IPS-18c (cell line): ENCODE results near the gene HOXC13.

Source experiments
- H3K4me3 ChIP-seq: 2 replicates; pipeline ENCODE4 v1.7.0; 2013; ENCODE audit warnings: low read depth, mild to moderate bottlenecking, low read length, moderate library complexity; ENCODE audit not compliant: insufficient read depth
- H3K9me3 ChIP-seq: one replicate; pipeline ENCODE4 v1.6.1; 2013; ENCODE audit warnings: mild to moderate bottlenecking, low read length, moderate library complexity; ENCODE audit not compliant: control insufficient read depth, insufficient read depth

The HOXC13 gene

DNA sequence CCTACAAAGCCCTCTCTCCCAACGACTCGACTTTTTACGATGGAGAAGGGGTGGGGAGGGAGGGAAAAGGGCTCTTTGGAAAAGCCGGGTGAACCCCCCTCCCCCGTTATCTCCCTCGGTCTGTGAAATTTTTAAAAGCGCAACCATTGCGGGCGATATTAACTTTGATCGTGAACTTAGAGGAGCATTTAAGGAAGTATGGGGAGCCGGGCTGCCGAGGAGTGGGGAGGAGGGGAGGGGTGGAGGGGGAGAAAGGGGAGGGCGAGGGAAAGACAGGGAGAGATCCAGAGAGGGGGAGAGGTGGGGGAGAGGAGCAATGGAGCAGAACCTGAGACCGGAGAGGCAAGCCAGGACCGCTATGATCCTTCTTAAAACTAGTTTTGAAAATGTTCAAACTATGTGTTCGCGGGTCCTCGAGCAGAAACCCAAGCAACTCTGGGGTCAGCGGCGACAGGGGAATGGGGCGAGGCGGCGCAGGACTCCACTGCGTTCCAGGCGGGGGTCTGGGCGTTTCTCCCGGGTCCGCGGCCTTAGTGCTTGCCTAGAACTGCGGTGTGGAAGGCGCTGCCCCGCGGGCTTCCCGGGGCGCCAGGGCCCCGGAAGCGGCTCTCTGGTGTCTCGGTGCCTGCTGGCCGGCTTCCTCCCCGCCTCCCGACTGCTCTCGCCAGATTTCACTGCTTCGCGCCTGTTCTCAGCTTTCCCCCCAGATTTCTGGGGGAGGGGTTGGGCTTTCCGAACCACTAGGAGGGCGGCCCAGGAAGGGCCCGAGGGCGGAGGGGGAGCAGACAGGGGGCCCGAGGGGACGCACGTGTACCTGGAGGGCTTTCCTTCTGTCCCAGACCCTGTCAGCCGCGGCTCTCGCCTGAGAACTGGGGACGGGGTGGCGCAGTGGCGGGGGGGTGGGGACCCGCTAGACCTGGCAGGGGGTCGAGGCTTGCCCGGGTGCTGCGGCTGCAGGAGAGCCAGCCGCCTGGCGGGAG, 35.7 kb downstream of the HOXC13 start, which contains the start of gene HOTAIR:
HOTAIR (minus strand) TSS at position 871 of the 980 bp plus-strand sequence.
- peaks cover 4% of the 10 kb centered on the region for H3K9me3 ChIP-seq
- no peak within 1 kb of the TSS for H3K4me3 ChIP-seq

DNA sequence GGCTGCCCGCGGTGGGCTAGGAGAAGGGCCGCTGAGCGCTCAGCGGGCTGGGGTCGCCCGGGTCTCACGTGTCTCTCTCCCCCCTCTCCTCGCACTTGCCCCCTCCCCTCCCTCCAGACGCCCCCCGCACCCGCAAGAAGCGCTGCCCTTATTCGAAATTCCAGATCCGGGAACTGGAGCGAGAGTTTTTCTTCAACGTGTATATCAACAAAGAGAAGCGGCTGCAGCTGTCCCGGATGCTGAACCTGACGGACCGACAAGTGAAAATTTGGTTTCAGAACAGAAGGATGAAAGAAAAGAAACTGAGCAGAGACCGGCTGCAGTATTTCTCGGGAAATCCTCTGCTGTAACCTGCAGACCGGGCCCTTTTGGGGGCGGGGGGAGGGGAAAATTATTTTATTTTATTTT, 36.4 kb downstream of the HOXC13 start:
- Histone ChIP-seq H3K4me3 (no peak overlapping the region), H3K9me3 (peaks cover 4% of the 10 kb centered on the region)

DNA sequence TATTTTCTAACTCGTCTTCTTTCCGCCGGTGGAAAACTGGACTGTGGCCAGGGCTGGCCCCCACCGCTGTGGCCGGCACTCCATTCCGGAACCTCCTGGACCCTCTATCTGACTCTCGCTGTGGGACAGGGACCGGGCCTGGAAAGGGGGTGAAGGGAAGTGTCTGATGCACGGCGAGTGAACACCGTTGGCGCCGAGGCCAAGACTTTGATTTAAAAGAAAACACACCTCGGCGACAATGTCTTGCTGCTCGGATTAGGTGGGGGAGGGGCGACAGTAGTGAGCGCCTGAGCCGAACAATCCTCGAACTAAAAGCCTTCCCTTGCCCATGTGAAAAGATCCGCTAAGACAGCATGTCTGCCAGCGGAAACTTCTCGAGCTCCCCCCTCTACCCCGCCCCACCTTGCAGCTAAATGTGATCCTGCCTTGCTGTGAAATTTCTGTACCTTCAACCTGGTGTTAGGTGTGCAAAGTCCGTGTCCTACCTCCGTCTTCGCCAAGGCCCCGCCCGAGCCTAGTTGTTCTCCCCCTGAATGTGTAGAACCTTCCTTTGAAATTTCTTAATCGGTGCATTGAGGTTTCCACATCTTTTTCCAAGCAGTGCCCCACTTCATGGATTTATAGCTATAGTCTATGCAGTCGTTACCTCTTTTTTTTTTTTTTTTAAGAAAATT, 37.0 kb downstream of the HOXC13 start:
- Histone ChIP-seq H3K9me3 (peaks cover 4% of the 10 kb centered on the region), H3K4me3 (no peak overlapping the region)

DNA sequence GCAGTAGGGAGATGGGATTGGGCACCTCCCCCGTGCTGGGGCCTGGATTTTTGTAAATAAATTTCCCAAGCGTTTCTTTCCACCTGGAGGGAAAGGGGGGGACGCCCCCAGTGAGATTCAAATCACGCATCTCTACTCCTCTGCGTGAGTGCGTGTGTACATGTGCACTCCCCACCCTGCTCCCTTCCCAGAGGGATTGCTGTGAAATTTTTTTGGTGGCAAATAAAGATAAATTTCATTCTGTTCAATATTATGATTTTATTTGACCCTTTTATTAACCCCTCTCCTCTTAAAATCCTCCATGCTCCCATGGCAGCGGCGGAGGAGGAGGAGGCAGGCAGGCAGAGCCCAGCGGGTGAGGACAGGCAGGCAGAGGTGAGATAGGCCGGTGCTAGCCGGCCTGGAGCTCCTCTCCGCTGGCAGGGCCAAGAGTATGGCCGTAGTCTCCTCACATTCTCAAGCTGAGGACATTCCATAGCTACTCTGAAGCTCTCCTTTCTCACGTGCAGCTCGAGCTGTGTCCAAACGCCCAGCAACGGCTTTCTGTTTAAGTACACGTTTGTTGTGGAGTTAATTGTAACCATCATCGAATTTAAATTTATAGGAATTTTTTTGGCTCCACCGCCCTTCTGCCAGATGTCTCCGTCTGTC, 37.7 kb downstream of the HOXC13 start:
- Histone ChIP-seq H3K9me3 (peaks cover 4% of the 10 kb centered on the region), H3K4me3 (no peak overlapping the region)

DNA sequence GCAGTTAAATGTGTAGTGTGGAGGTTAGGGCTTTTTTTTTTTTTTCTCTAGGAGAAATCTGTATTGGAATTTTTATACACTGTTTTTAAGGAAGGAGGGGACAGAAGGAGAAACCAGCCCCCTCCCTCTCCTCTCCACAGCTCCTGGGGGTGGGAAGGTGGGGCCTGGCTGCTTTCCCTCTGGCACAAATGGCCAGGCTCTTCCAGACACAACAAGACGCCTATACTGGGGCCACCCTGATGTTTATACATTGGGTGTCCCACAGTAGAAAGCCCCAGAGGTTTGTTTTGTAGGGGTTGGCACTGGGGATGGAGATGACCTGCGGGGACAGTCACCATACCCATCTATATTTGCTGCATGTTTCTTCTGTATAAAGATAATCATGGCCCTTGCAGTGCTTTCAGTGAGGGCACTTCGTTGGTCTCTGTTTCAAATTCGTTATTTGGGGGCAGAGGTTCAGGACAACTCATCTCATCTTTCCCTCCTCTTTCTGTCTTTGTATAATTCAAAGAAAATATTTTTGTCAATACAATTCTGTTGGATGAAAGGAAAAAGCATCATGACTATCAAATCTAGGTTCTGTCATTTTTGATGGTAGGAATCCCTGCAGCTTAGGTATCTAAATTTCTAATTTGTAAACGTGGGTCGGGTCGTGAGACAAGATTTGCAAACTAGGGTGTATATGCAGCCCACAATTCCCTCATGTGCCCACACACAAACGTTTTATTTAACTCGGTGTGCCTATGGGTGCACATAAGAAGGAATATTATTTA, 38.4 kb downstream of the HOXC13 start:
- H3K9me3 ChIP-seq = peaks cover 4% of the 10 kb centered on the region
- H3K4me3 ChIP-seq = no peak overlapping the region

DNA sequence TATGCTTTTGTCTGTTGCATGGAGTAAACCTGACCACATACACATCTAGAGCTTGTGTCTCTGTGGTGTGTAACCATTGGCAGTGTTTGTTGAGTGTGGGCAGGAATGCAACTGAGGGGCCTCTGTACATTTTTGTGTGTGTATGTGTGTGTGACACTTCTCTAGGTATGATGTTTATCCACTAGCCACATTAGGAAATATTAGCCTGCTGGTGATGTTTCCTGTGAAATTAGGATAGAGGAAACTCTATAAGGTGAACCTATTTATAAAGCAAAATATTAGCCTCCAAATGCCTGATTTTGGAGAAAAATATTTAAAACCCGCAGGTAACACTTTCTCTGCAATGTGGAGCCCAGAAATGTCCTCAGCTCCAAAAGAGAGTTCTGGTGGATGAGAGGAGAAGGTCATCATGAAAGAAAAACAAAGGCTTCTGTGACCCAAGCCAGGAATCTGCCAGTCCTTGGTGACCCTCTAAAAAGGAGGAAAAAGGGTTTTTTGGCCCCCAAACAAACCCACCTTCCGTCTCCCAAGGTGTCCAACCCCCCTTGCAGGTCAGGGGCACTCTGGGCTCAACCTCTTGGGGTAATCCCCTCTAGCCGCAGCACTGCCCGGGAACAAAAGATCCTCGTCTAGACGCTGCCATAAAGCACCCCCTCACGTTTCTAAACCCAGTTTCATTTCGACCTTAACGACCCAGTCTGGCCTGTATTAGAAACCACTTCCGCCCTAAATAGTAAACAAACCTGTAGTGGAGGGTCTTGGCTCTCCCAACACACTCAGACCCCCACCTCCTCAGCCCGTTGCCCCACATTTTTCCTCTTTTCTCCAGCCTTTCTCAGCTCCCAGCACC, 39.2 kb downstream of the HOXC13 start:
- H3K9me3 ChIP-seq = peaks cover 6% of the 10 kb centered on the region
- H3K4me3 ChIP-seq = no peak overlapping the region

DNA sequence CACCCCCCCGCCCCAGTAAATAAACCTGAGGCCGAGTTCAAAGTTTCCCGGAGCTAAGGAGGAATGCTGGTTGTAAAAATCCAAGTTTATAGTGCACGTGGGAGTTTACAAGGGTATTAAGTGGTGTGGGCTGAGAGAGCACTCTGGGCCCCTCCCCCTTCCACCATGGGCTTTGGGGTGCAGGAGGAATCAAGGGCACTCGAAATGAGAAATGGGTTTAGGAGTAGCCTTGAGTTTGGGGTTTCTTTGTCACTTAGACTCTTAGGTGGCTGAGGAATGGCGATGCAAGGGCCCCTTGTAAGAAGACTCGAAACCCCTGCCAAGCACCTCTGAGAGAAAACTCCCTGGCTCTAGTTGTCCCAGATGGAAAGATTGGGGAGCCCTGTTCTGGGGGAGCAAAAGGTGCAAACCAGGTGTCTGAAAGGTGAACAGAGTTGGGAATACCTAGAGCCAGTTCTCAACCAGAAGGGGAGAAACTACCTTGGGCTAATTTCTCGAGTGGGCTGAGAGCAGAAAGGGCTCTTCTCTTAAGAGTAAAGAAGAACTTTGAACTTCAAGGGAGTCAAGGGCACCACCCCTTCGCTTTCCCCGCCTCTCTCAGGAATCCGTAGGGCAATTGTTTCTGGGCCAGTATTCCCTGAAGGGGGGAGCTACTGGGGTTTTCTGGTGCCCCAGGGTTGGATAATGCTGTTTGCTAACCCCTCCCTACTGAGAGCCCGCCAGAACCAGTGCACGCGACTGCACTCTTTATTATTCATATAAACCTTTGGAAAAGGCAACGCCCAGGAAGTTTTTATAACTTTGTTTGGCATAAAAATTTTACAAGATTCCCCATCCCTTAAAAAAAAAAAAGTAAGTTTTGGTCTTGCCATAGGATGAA, 40.1 kb downstream of the HOXC13 start:
- Histone ChIP-seq H3K9me3 (peaks cover 7% of the 10 kb centered on the region), H3K4me3 (no peak overlapping the region)

DNA sequence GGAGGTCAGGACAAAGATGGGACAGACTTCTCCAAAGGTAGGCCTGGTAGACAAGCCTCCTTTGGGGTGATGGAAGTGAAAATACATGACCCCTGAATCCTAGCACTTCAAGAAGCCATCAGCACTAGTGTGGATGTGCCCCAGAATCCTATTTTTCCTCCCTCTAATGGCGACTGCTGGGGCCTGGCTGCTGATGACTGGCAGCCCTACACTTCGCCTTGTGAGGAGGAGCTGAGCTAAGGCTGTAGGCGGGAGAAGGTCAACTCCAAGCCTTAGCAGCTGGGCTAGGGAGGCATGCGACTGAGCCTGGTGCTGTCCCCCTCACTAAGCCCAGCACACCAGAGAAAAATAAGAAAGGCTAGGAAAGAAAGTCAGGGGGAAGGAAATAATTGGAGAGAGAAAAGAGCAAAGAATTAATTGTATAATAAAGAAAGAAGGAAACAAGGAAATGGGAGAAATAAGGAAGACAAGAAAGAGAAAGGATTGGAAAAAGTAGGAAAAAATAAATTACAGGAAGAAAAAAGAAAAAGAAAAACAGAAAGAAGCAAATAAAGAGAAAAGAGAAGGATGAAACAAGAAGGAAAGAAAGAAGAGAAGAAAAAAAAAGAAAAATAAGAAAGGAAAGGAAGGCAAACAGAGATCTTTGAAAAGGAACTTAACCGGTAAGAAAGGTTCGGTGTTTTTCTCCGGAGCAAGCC, 41.6 kb downstream of the HOXC13 start:
- H3K9me3 ChIP-seq = peaks cover 5% of the 10 kb centered on the region
- no peak overlapping the region for H3K4me3 ChIP-seq

DNA sequence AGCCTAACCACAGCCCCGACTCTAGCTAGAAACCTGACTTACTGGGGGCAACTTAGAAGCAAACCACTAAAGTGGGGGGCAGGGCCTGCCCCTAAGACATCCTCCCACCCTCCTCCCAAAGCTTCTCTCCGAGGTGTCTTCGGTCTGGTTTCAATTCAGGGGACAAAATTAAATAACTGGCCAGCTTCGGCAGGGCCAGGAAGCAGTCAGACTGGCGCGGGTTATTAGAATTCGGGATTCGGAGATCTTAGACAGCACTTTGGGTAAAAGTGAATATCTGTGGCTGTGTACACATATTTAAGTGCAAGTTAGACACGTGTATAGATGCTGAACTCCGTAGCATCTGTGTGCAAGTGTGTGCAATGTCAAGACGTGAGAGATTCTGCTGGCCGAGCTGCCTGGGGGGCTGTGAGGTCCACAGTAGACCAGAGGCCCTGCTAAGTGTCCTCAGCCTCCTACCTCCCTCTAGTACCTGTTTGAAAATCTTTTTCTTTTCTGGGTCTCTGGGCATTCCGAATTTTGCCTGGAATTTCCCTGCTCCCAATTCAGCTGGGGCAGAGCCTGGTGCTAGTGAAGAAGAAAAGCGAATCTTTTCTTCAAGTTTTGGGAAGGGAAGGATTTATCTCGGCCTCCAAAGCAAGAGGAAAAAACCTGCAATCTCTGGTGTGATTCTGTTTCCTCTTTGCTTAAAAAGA, 42.3 kb downstream of the HOXC13 start:
- H3K4me3 ChIP-seq = no peak overlapping the region
- peaks cover 8% of the 10 kb centered on the region for H3K9me3 ChIP-seq

DNA sequence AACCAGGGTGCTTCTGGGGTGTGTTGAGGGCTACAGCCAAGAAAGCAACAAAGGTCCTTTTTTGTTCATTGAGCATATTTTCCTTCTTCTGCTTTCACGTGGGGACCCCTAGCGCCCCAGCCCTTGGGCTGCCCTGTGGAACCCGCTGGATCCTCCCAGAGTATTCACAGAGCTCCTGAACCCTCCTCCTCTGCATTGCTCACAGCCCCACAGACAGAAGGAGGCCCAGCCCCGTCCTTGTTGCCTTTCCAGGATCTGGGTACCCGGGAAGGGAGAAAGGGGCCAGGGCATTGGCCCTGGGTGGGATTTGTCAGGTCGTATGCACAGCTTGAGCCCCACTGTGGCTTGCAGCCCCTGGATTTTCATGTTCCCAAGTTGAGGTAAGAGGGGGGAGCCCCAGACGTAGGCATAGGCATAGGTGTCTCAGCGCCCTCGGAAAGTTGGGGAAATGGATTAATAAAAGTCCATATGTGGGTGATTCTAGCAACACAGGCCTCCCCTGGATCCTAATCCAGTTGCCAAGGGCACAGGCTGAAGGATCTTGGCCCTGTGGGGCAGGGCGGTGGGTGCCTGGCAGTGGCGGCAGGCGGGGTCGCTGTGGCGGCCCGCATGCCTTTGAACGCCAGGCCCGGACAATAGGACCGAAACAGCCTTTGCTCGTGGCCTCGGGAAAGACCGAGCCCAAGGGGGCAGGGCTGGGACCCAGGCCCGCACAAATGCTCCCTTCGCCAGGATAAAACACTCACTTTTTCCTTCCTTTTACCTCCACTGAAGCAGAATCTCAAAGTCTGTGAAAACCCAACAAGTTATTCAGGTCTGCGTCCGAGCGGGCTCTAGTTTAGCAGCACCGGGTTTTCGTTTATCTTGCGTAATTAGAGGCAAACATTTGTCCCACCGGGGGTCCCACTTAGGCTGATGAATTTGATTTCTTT, 43.3 kb downstream of the HOXC13 start:
- Histone ChIP-seq H3K9me3 (peaks cover 8% of the 10 kb centered on the region), H3K4me3 (no peak overlapping the region)

DNA sequence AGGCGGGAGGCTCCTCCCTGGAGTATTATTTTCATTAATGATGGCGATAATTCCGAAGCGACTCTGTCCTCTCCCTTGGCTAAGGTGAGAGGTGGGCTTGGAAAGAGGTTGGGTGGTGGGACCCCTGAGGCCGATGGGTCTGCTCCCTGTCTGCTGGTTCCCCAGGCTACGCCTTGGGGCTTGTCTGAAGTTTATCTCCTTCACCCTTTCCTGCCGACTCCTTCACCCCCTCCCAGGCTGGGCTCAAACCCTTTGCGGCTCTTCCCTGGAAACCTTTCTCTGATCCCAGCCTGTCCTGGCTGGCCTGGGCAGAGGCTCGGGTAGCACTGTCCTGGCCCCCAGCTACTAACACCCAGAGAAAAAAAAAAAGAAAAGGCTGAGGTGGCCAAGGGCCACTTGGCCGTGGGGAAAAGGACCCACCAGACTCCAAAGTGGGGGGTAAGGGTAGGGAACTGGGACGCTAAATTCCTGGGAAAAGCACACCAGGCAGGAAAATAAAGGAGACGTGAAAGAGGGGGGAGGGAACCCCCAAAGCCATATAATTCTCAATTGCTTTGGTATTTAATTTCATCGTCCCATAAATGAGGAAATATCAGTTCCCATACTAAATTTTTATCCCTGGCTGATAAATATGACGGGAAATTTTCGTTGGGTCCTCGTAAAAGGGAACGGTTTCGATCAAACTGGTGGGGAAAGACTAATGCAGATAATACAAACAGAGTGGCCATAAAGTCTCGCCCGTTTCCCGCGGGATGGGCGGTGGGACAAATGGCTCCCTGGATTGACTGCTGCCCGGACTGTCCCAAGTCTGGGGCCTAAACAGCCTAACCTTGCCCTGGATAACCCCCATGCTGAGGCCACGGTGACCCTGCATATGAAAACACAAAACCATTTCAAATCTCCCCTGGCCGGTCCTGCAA, 44.3 kb downstream of the HOXC13 start:
- Histone ChIP-seq H3K9me3 (peaks cover 8% of the 10 kb centered on the region), H3K4me3 (no peak overlapping the region)

DNA sequence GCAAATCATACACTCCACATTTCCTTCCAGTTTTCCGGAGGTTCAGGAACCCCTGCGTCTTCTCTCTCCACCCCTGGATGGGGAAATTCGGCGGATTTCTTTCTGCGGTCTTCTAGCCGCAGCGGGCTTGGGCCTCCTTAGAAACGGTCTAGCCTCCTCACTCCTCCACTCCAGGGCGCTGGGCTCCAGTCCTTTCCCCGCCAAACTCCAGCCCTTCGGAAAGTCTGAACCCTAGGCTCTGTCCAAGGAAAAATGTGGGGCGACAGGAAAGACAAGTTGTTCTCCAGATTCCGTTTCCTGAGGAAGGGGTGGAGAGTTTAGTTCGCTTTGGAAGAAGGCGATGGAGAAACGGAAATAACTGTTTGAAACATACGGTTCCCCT, 44.9 kb downstream of the HOXC13 start:
- no peak overlapping the region for H3K4me3 ChIP-seq
- H3K9me3 ChIP-seq = peaks cover 8% of the 10 kb centered on the region
